Epithelial cell of proximal tubule (primary cell): ENCODE measurements around the gene HERC2. TPM values are rescaled to one million over a fixed set of nuclear protein-coding genes. Genes with fewer than 3 reads are reported as not detected.

Source experiments
- DNase-seq: peaks from one replicate; pipeline ENCODE4 v3.0.0-alpha.2; 2011; ENCODE audit warnings: low read depth
- H3K4me3 ChIP-seq: 2 replicates; pipeline ENCODE4 v1.5.1; 2011; ENCODE audit warnings: low read depth, mild to moderate bottlenecking, low read length
- total RNA-seq: library from RNA; depleted of rRNA; stranded (reverse); fragments of >200 nt; gene quantifications from 2 replicates; pipeline ENCODE4 v1.2.3, GENCODE V29; 2015
- TF ChIP-seq, protein P1 (sequence below): conservative IDR thresholded peaks from 2 replicates; pipeline ENCODE4 v1.5.1; 2012; ENCODE audit warnings: low read depth, mild to moderate bottlenecking, low read length

Gene HERC2
- total RNA-seq, 1 donor from 2014 or later = 42.7 TPM

- TF ChIP-seq, protein P1, sequence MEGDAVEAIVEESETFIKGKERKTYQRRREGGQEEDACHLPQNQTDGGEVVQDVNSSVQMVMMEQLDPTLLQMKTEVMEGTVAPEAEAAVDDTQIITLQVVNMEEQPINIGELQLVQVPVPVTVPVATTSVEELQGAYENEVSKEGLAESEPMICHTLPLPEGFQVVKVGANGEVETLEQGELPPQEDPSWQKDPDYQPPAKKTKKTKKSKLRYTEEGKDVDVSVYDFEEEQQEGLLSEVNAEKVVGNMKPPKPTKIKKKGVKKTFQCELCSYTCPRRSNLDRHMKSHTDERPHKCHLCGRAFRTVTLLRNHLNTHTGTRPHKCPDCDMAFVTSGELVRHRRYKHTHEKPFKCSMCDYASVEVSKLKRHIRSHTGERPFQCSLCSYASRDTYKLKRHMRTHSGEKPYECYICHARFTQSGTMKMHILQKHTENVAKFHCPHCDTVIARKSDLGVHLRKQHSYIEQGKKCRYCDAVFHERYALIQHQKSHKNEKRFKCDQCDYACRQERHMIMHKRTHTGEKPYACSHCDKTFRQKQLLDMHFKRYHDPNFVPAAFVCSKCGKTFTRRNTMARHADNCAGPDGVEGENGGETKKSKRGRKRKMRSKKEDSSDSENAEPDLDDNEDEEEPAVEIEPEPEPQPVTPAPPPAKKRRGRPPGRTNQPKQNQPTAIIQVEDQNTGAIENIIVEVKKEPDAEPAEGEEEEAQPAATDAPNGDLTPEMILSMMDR = peak; percentile 37
- DNase-seq = no peak
- H3K4me3 ChIP-seq = peak within 1 kb of the TSS; percentile 11
These were observed 223.0 kb downstream of the HERC2 start, which contains the start of gene OCA2 for GRCh38 chr15:28098766-28099554. Gene OCA2, minus strand, starts transcription at chr15:28099315. Its CDS starts 17,441 bp downstream, at chr15:28081874.

- H3K4me3 ChIP-seq = no peak overlapping the region
- DNase-seq = no peak
- TF ChIP-seq, protein P1 = no peak
These were observed 223.6 kb downstream of the HERC2 start for GRCh38 chr15:28098360-28098765.

- TF ChIP-seq, protein P1 = no peak
- H3K4me3 ChIP-seq = no peak overlapping the region
- DNase-seq = no peak
These were observed 224.2 kb downstream of the HERC2 start for GRCh38 chr15:28097656-28098359.

DNA sequence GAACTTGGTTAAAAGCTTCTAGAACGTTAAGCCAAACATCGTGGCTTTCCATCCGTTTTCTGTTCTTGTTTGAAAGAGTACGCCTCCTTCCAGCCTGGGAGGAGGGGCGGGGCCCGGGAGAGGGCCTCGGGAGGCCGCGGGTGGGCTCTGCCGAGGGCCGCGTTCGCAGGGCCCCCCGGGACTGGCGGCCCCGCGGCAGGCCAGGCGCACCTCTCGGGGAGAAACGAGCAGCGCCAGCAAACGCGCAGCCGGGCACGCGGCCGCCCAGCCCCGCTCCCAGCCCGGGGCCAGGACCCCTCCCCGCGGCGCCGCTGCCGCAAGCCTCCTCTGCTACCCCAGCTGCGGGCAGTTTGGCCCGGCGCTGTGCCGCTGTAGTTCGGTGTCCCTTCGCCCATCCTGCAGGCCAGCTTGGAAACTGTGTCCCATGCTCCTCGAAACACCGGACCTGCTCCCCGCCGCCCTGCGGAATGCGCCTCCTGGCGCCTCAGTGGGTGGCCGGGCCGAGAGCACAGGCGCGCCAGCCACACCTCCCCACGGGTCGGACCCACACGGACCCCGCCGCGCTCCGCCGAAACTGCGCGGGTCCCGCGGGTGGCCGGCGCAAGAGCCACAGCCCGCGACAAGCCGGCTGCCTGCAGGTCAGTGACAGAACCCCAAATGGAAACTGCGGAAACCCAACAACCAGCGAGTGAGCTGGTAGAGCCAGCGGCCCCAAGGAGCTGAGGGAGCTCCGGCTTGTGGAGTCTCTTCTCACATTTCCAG lies 225.1 kb downstream of the HERC2 start:
- TF ChIP-seq, protein P1 = no peak
- no peak for DNase-seq
- H3K4me3 ChIP-seq = peak overlapping the region; percentile 46

DNA sequence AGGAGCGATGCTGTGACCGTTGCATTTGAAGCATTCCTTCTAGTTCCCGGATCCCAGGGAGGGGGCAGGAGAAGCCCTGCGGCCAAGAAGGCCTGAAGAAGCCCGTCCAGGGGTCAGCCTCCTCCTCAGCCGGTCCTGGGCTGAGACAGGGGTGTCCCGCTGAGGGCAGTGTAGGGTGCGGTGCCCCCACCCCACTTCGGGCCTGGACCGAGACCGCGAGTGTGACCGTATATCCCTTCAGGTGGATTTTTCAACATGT lies 225.6 kb downstream of the HERC2 start:
- DNase-seq = no peak
- TF ChIP-seq, protein P1 = no peak
- peak overlapping the region; percentile 46 for H3K4me3 ChIP-seq

- H3K4me3 ChIP-seq = peak overlapping the region; percentile 46
- TF ChIP-seq, protein P1 = no peak
- DNase-seq = no peak
These were observed 227.1 kb downstream of the HERC2 start for GRCh38 chr15:28094732-28095521.
